HG02852 (cell line): ENCODE data around the gene RNF19B.

Experiments used
- ATAC-seq: cut with Tn5 transposase; IDR thresholded peaks from one replicate; pipeline ENCODE4 v1.9.1; 2021; ENCODE audit warnings: mild to moderate bottlenecking, moderate library complexity; ENCODE audit not compliant: unreplicated experiment

The RNF19B gene

DNA sequence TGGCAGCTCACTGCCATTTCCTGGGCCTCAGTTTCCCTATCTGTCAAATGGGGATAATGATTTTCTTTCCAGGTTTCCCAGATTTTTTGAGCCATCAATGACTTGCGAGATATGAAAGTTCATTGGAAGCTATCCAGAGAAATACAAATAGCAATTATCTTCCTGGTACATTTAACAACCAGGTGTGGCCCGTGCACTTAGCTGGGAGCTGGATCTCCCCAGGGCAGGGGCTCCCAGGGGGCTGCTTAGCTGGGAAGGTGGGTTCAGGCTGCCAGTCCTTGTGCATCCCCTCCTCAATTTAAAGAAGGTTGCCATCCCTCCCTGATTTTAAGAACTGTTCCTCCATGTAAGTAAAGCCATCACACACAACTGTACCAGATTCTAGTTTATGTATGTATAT, 59.8 kb downstream of the RNF19B start:
- ATAC-seq = no peak

DNA sequence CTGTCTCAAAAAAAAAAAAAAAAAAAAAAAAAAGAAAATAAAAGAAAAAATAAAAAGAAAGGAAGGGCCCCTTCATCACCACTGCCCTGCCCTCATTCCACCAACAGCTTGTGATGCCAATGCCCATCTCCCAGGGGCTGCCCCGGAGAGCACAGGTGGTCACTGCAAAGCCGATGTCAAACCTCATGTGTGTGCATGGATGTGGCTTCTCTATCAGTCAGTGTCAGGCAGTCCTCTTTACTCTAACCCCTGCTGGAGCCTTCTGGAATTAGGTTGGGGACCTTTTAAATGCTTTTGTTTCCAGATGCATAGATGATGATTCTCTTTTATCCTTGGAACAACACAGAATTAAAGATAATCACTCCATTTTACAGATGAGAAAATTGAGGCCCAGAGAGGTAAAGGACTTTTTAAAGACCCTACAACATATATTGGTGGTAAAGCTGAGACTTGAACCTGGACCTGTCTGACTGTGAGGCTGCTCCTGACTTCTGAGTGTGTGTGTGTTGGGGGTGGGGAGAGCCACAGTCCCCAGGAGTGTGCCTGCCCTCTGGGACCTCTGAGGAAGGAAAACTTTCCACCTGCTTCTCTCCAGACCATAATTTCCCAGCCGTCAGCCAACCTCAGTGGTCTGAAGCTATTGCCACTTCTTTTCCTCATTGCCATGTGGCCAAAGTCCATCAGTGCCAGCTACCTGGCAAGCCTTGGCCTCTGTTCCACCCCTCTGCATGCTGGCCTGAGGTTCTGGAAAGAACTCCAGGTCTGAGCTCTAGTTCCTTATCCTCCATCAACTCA, 60.4 kb downstream of the RNF19B start:
- ATAC-seq = no peak

DNA sequence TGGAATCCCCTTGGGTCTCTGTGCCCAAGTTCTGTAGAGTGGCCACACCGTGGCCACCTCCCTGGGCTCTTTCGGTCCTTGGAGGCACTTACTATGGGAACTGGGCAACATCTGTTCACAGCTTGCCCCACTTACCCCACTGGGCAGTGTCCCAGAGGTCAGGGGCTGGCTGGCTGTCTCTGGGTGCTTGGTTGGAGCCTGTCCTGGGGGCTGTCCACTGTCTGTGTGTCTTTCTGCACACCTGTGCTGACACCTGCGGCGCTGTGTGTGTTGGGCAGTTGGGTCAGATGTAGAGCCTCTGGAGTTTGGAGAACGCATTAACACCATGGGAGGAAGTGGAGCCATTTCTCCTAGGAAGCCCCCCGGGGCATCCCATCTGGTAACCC, 62.1 kb downstream of the RNF19B start:
- ATAC-seq = no peak

DNA sequence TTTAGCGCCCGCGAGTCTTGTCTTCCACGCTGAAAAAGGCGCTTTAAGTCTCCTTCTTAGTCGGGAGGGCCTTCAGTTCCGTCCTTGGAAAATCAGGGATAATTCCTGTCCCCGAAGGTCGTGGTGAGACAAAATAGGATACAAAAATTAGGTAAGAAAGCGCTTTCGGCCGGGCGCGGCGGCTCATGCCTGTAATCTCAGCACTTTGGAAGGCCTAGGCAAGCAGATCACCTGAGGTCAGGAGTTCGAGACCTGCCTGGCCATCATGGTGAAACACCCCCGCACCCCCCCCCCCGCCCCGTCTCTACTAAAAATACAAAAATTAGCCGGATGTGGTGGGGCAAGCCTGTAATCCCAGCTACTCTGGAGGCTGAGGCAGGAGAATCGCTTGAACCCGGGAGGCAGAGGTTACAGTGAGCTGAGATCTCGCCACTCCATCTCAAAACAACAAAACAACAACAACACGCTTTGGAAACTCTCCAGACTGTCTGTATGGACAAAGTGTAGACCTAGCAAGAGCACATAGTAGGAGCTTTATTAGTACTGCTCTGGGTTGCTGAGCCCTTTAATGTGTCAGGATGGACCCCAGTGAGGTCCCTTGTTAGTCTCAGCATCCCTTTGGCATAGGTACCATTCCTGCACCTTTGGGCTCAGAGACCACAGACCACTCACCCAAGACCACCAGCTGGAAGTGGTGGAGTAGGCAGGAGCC, 62.6 kb downstream of the RNF19B start:
- ATAC-seq = no peak

DNA sequence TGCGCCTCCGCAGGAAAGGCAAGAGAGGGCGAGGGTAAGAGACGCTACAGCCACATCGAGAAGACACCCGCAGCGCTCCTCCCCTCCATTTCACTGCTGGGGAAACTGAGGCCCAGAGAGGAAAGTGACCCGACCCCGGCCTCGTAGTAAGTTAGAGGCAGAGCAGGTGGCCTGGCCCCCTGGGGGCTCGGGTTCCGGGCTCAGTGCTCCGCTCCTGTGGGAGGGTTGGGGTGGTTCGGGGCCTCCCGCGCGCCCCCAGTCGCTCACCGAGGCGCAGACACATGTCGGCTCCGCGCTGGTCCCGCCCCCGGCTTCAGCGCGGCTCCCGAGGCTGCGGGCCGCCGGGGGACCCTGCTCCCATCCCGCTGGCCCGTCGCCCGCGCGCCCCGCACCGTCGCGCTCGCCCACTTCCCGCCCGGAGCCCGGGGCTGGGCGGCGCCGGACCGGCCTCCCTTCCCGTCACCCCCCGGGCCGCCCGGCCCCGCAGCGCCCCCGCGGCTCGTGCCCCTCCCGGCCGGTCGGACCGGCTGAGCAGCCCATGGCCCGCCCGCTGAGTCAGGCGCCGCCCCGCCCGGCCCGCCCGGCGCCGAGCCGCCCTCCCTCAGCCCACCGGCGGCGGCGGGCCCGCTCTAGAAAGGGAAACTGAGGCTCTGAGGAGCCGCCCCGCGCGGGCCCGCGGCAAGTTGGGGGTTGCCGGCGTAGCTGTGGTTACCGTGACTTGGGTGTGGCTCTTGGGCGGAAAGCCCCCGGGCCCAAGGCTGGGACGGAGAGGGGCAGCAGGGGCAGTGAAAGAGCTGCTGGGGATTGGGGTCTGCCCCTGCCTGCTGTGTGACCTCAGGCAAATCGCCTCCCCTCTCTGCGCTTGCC, 63.4 kb downstream of the RNF19B start, which contains the start of gene TMEM54:
TSS of gene TMEM54 (minus strand) at position 434 of the 867 bp plus-strand sequence. CDS start at position 283, 151 bp downstream.
- ATAC-seq = no peak

DNA sequence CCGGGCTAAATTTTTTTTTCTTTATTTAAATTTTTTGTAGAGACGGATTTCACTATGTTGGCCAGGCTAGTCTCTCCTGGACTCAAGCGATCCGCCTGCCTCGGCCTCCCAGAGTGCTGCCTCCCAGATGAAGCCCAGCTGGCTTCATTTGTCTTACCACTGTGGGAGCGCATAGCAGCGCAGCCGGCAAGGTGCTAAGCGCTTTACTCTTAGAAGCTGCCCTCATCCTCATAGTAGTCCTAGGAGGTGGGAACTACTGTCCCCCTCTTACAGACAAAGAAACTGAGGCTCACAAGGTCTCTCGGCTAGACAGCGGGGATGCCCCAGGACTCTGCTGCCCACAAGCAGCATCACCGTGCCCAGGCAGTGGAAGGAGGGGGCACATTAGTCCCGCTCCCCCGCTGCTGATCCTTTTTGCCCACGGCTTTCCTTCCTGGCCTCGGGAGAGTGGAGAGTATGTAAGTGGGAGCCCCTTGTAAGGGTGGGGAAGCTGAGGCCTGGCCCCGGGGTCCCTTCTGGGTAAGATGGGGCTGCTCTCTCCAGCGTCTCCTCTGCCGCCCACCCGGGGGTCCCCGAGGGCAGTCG, 64.1 kb downstream of the RNF19B start:
- ATAC-seq = no peak

DNA sequence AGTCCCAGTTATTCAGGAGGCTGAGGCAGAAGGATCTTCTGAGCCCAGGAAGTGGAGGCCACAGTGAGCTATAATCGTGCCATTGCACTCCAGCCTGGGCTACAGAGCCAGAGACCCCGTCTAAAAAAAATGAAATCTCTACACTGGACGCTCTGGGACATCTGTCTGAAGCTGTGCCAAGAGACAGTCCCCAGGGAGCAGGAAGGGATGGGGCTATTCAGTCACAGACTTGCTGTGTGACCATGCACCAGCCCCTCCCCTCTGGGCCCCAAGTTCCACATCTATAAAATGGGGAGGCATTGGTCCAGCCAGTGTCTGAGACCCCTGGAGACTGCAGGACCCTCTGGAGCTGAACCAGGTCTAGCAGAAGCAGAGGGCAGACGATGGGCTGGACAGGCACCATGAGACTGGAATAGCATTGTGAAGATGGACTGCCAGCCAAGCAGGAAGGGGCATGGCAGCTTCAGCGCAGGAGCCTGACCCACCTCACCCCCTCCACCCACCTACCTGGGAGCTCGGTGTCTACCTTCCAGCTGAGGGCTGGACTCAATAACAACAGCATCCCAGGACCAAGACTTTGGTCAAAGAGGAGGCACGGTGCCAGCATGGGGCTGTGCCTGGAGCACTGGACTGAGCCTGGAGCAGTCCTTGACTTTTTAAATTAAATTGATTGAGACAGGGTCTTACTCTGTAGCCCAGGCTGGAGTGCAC, 64.9 kb downstream of the RNF19B start:
- ATAC-seq = no peak

DNA sequence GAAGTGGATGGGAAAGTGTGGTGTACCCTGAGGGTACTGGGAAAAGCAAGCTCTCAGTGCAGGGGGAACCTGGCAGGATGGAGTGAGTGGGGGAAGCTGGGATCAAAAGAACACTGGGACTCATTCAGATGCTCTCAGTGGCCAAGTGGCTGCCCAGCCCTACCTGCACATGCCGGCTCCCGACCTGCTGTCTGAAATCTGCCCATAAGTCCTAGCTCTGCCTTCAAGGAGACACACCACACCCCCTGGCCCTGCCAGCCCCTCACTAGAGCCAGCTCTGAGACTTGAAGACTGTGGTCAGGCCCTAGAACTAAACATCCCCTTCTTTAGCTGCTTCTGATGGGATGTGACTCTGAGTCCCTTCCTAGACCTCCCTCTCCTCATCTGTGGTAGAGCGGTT, 65.7 kb downstream of the RNF19B start:
- no peak for ATAC-seq

DNA sequence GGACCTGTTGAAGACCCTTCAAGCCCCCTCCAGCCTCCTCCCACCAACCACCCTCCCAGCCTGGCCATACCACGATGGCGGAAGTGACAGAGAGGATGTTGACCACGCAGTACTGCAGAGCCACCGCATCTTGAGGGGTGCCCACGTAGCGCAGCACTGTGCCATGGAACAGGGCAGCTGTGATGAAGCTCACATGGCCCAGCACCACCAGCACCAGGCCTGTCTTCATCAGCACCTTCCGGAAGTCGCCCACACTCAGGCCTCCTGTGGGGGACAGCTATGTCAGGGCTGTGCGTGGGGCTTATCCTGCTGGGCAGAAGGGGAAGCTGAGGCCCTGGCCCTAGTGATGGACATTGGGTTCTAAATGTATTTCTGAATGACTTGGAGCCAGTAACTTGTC, 66.6 kb downstream of the RNF19B start:
- ATAC-seq = no peak

DNA sequence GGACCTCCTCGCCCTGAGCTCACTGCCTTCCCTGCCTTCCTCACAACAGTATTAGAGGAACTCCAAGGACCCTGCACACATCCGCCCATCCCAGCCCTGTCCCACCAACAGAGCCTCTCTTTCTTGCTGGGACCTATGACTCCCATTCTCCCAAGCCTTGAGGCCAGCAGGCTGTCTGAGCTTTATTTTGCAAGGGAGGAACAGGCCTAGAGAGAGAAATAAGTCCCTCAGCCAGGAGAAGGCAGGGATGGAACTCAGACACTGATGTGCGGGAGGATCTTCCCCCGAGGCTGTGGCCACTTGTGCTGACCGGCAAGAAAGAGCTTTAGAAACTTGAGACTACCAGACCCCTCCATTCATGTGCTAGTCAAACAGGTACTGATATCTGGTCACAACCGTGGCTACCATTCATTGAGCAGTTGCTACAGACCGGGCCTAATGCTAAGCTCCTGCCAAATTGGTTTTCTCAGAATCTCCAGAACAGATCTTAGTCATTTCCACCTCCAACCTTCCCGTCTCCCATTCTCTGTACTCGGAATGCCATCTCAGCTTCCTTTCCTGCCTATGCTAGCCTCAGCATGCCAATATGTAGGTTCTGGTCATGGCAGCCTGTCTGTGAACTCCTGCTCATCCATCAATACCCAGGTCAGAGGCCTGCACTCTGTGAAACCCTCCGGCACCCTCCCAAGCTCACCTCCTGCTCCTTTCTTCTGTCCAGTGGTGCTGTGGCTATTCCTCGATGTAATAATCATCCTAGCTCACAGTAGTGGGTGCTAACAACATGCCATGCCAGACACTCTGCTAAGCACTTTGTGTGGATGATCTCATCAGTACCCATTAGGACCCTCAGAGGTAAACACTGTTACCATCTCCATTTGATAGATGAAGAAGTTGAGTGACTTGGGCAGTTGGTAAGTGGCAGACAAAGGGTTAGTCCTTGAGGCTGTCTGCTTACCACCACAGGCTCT, 67.2 kb downstream of the RNF19B start:
- no peak for ATAC-seq

DNA sequence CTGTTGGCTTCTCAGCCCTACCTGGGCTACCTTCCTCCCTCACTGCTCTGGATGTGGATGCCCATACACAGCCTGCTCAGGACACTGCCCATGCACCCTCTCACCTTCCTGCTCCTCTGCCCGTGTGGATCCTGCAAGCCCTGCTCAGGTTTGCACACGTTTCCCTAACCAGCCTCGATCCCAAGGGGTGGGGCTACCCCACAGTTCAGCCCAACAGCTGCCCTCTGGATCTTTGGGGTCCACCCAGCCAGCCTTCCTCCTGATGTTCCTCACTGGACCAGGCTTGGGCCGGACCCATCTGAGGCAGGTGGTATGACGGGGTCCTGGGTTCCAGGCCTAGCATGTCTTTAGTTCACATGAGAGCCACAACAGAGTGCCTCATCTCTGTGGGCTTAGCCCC, 68.2 kb downstream of the RNF19B start:
- no peak for ATAC-seq

DNA sequence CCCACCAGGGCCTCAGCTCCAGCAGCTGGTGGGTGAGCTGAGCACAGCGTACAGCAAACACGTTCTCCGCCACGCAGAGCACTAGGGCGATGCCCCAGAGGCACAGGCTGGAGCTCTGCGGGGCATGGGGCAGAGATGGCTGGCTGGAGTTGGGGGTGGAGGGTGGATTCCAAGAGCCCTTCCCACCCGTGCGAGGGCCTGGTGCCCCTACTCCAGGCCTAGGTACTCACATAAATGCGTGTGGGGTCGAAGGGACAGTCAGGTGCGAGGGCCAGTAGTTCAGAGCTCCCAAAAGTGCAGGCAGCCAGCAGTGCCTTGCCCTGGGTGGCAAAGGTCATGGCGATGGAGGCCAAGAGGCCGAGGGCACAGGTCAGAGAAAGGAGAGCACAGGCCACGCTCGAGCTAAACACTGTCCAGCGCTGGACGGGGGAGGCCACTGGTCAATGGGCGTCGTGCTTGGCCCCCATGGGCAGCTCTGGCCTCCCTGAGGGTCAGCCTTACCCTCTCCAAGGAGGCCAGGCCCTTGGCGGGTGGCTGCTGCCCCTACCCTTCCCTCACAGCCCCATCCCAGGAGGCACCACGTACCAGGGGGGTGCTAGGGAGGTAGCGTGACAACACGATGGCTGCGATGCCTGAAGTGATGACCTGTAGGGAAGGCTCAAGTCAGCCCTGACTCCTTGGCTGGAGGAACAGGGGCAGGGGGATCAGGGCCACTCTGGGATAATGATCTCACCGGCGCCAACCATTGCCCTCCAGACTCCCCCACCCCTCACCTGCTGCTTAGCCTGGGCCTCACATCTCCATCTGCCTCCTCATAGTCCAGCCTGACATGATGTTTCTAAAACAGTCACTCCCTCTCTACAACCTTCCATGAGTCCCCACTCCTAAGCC, 69.0 kb downstream of the RNF19B start:
- ATAC-seq = no peak

DNA sequence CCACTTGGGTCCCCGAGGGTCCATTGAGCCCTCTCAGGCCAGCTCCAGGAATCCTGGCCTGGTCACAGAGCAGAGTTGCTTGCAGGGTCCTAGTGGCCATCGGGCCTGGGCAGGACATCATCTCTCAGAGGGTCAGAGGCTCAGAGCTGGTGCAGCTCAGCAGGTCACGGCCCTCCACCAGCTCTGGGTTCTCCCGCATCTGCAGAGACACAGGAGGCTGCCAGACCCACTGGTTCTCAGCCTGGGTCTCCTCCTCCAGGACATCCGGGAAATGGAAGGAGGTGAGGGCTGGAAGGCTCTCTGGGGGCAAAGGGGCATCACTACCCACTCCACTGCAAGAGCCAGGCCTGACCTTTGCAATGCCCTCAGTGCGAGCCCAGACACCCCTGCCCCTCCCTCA, 69.9 kb downstream of the RNF19B start:
- no peak for ATAC-seq

DNA sequence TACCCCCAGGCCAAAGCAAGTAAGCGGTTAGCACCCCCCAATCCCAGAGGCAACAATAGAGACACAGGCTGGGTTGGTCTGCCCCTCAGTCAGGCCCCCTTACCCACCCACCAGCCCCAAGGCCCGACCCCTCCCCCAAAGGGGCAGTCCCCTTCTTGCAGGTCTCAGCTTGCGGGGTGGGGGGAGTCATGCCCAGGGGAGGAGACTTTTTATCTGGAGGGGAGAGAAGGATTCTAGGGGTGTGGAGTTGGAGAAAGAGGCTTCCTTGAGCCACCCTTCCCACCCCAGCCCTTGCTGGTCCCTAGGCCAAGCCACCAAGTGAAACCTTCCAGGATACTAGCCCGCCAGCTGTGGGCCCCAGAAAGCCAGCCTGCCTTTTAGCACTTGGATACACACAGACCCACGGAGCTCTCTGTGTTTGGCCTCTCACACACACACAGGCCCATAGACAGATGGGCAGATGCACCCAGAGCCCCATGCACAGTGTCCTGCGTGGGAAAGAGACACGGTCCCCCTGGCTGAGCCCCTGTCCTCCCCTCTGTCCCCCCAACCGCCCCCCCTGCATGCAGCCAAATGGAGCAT, 70.5 kb downstream of the RNF19B start:
- no peak for ATAC-seq

DNA sequence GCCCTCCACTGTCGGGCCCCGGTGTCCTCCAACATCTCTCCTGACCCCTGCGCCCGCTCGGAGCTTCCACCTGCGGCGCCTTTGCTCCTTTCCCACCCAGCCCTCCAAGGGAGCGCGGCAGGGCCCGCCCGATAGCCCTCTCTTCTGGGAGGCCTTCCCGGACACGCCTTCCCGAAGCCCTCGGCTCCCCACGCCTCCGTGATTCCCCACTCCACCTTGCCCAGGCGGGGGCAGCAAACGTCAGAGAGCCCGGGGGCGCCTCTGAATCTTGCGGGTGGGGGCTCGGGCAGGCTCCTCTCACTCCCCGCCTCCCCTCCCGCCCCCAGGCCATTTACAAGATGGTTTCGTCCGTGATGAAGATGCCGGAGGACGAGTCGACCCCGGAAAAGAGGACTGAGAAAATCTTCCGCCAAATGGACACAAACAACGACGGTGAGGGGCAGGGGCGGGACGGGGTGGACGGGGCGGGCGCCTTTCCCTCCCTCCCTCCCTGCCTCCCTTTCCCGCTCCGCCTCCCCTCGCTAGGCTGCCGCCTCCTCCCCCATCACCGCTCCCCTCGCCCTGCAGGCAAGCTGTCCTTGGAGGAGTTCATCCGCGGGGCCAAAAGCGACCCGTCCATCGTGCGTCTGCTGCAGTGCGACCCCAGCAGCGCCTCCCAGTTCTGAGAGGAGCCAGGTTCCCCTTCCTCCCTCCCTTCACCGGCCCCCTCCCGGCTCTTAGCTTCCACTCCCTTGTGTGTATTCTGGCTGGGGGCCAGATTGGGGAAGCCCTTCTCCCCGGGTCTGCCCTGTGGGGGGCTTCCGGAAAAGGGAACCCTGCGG, 71.2 kb downstream of the RNF19B start:
- ATAC-seq = no peak

DNA sequence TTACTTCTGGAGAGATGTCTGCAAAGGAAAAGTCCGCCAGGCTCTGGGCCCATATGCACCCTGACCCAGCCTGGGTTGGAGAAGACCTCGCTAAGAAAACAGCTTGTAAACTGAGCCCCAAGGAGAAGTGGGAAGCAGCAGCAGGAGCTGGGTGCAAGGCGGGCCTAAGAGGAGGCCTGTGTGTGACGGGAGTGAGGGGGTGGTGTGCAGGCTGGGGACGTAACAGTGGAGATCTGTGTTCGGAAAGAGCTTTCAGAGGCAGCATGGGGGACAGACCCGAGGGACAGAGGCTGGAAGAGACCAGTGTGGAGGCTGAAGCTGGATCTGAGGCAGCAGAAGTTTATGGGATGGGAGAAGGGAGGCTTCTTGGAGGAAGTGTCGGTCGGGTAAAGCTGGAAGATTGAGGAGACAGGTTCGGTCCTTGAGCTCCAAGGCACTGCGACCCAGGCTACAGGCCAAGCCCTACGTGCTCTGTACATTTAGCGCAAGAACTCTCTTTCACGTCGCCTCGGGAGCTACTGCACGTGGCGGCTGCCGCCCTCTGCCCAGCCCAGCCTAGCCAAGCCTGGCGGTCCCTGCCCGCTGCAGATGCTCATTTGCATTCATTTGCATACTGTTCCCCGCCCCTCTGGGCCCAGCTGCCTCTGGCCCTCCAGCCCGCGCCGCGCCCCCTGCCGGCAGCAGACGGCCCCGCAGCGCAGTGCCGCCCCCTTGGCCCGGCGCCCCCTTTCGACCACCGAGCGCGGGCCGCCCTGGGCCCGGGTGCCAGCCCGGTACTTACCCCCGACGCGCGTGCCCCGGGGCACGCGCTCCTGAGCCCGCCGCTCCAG, 72.0 kb downstream of the RNF19B start:
- no peak for ATAC-seq
